OCI-LY7 (cell line): ENCODE measurements around the gene ANAPC15. TPM values are rescaled to one million over a fixed set of nuclear protein-coding genes. Genes with fewer than 3 reads are reported as not detected.

Experiments used
- BruUV-seq: library from RNA; stranded (reverse); fragments of 400-500 nt; replicated peaks from 2 replicates; lab custom pipeline; 2021; lab: Mats Ljungman, UMichigan
- CTCF ChIA-PET: fragments of 300-600 bp; sonication (Branson Sonifier 250); formaldehyde crosslinking; loops from one replicate; lab custom pipeline; 2022; ENCODE audit warnings: antibody characterized with exemption; ENCODE audit not compliant: unreplicated experiment; lab: Charles Lee
- POLR2A ChIA-PET: fragments of 300-600 bp; sonication (Branson Sonifier 250); formaldehyde crosslinking; loops from one replicate; lab custom pipeline; 2022; ENCODE audit warnings: antibody characterized with exemption; lab: Charles Lee
- DNase-seq: peaks from one replicate; pipeline ENCODE4 v3.0.0-alpha.2; 2015; ENCODE audit warnings: low spot score
- H2AFZ ChIP-seq: fragments of 200-600 bp; sonication (generic), shearing (Covaris generic); 2 replicates; pipeline ENCODE4 v1.6.1; 2014; ENCODE audit warnings: mild to moderate bottlenecking, antibody characterized with exemption, low read length, moderate library complexity
- H3K27ac ChIP-seq: fragments of 200-600 bp; sonication (generic); 2 replicates; pipeline ENCODE4 v1.5.1; 2014; ENCODE audit warnings: mixed run types, low read depth, mild to moderate bottlenecking, moderate library complexity, low read length, inconsistent platforms; ENCODE audit not compliant: poor library complexity, severe bottlenecking
- H3K36me3 ChIP-seq: fragments of 200-600 bp; sonication (generic); 2 replicates; pipeline ENCODE4 v1.6.1; 2014; ENCODE audit warnings: mild to moderate bottlenecking, antibody characterized with exemption, low read length, moderate library complexity, mixed read lengths; ENCODE audit not compliant: insufficient read depth
- H3K4me1 ChIP-seq: fragments of 200-600 bp; sonication (generic); 2 replicates; pipeline ENCODE4 v1.5.1; 2014; ENCODE audit warnings: mild to moderate bottlenecking, low read length; ENCODE audit not compliant: insufficient read depth, poor library complexity, severe bottlenecking
- H3K4me2 ChIP-seq: fragments of 200-600 bp; sonication (generic); 2 replicates; pipeline ENCODE4 v1.6.1; 2014; ENCODE audit warnings: mild to moderate bottlenecking, low read length
- H3K4me3 ChIP-seq: fragments of 200-600 bp; sonication (generic); 2 replicates; pipeline ENCODE4 v1.5.1; 2014; ENCODE audit warnings: mild to moderate bottlenecking, low read depth, low read length; ENCODE audit not compliant: poor library complexity, severe bottlenecking
- H3K79me2 ChIP-seq: fragments of 200-600 bp; sonication (generic); 2 replicates; pipeline ENCODE4 v1.6.1; 2016; ENCODE audit warnings: low read depth, mild to moderate bottlenecking, low read length, moderate library complexity, mixed read lengths; ENCODE audit not compliant: insufficient read depth
- H3K9me2 ChIP-seq: fragments of 200-600 bp; sonication (generic); 2 replicates; pipeline ENCODE4 v1.6.1; 2016; ENCODE audit warnings: mild to moderate bottlenecking, low read length, mixed read lengths; ENCODE audit not compliant: insufficient read depth
- H3K9me3 ChIP-seq: fragments of 200-600 bp; sonication (generic); 2 replicates; pipeline ENCODE4 v1.6.1; 2014; ENCODE audit warnings: mild to moderate bottlenecking, mixed run types, low read length, mixed read lengths
- H4K20me1 ChIP-seq: fragments of 200-600 bp; sonication (generic); 2 replicates; pipeline ENCODE4 v1.6.1; 2014; ENCODE audit warnings: mild to moderate bottlenecking, antibody characterized with exemption, low read length, moderate library complexity, mixed read lengths; ENCODE audit not compliant: insufficient read depth
- CTCF ChIP-seq: fragments of 200-600 bp; sonication (generic); conservative IDR thresholded peaks from 2 replicates; pipeline ENCODE4 v1.5.1; 2014; ENCODE audit warnings: mild to moderate bottlenecking, antibody characterized with exemption, low read length, moderate library complexity, mixed read lengths
- EZH2phosphoT487 ChIP-seq: fragments of 200-600 bp; sonication (generic); IDR thresholded peaks from 2 replicates; pipeline ENCODE4 v1.6.1; 2018; ENCODE audit warnings: low read depth, borderline replicate concordance, mild to moderate bottlenecking, mixed run types, antibody characterized with exemption, low read length, moderate library complexity, mixed read lengths
- intact Hi-C: fragments of 100-400 bp; cut with micrococcal nuclease; formaldehyde crosslinking; loops from one replicate; pipeline ENCODE4 v1.10.0; 2022; ENCODE audit not compliant: unreplicated experiment
- total RNA-seq, 2 experiments: library from RNA; depleted of rRNA in 1 of 2; stranded (reverse); fragments of >200 nt in 1 of 2; shearing (Covaris generic) in 1 of 2; gene quantifications; 2 replicates each; pipeline ENCODE4 v1.2.3, GENCODE V29; 2014 to 2022

Gene ANAPC15
- total RNA-seq, 2 experiments from 2014 or later: 48.2 to 62.4 TPM

- H4K20me1 ChIP-seq: peaks cover 4% of the 10 kb centered on the region; the same call in 1 of the 2 replicates
- no TSS peak for BruUV-seq
- peaks cover 31% of the 10 kb centered on the region for H3K79me2 ChIP-seq
- ChIA-PET POLR2A (interaction anchor here (0.6 to 1.6 kb wide), 4 partner anchors 9 to 44 kb away, joined by 3 to 6 read pairs (median 3); partner anchors contain the start of gene LAMTOR1), CTCF (interaction anchor here (1.5 kb wide), 1 partner anchor 9 kb away, joined by 6 read pairs; no protein-coding TSS in a partner anchor)
- DNase-seq: no peak
- H3K9me2 ChIP-seq: no peaks in the 10 kb centered on the region
- H3K27ac ChIP-seq: no peak overlapping the region
- peaks cover 37% of the 10 kb centered on the region for H3K4me1 ChIP-seq
- peak overlapping the region; percentile 79; the same call in 1 of the 2 replicates for H3K4me2 ChIP-seq
- no peak overlapping the region for H3K4me3 ChIP-seq
- H3K36me3 ChIP-seq: 0 out of 2 replicates have a peak, but pooled peaks cover 3% of the 10 kb centered on the region
- H3K9me3 ChIP-seq: no peaks in the 10 kb centered on the region
- H2AFZ ChIP-seq: no peak overlapping the region
- TF ChIP-seq CTCF: no peak
- TF ChIP-seq EZH2phosphoT487: no peak
- intact Hi-C loops: no loop called here
Observed at GRCh38 chr11:72081821-72082453, 30.6 kb downstream of the ANAPC15 start.

DNA sequence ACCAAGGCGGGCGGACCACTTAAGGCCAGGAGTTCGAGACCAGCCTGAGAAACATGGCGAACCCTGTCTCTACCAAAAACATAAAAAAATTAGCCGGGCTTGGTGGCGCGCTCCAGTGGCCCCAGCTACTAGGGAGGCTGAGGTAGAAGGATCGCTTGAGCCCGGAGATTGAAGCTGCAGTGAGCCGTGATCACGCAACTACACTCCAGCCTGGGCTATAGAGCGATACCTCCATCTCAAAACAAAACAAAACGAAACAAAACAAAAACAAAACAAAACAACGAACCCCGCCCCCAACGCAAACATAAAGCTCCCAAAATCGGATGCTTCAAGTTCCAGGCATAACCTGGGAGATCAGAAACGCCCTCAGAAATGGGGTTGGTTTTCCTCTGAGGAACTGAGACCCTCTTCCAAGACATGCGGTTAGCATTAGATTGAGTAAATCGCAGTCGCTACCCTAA is 31.3 kb downstream of the ANAPC15 start:
- intact Hi-C loops: no loop called here
- Histone ChIP-seq H3K4me1 (peaks cover 40% of the 10 kb centered on the region), H3K9me2 (no peaks in the 10 kb centered on the region), H2AFZ (peak overlapping the region; percentile 79), H3K9me3 (no peaks in the 10 kb centered on the region), H3K36me3 (peaks cover 9% of the 10 kb centered on the region), H3K27ac (peak overlapping the region; percentile 25), H3K4me3 (peak overlapping the region; percentile 98), H3K4me2 (peak overlapping the region; percentile 79), H4K20me1 (peaks cover 4% of the 10 kb centered on the region; the same call in 1 of the 2 replicates), H3K79me2 (peaks cover 38% of the 10 kb centered on the region)
- ChIA-PET CTCF (interaction anchor here (1.5 kb wide), 1 partner anchor 10 kb away, joined by 6 read pairs; no protein-coding TSS in a partner anchor), POLR2A (interaction anchor here (0.6 to 1.6 kb wide), 4 partner anchors 10 to 44 kb away, joined by 3 to 6 read pairs (median 3); partner anchors contain the start of gene LAMTOR1)
- DNase-seq: no peak
- BruUV-seq: no TSS peak
- TF ChIP-seq EZH2phosphoT487: no peak
- TF ChIP-seq CTCF: no peak
